ENCODE measurements around the gene PLXDC2.

Gene PLXDC2

DNA sequence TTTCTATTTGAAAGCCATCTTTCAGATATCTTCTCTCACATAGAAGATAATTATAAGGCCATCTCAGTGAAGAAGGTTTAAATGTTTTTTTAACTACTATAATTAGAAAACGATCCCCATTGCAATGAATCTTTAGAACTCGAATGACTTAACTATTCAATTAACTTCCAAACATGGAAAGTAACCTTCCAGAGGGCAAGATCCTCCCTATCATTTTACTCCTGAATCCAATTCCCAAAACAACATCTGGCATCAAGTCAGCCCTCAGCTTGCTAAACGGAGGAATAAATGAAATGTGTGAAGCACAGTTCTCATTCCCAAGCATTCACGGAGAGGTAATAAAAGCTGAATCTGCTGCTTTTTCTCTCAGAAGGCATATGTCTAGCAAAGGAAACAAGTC is 293.4 kb downstream of the PLXDC2 start:
- DNase-seq, result no peak

DNA sequence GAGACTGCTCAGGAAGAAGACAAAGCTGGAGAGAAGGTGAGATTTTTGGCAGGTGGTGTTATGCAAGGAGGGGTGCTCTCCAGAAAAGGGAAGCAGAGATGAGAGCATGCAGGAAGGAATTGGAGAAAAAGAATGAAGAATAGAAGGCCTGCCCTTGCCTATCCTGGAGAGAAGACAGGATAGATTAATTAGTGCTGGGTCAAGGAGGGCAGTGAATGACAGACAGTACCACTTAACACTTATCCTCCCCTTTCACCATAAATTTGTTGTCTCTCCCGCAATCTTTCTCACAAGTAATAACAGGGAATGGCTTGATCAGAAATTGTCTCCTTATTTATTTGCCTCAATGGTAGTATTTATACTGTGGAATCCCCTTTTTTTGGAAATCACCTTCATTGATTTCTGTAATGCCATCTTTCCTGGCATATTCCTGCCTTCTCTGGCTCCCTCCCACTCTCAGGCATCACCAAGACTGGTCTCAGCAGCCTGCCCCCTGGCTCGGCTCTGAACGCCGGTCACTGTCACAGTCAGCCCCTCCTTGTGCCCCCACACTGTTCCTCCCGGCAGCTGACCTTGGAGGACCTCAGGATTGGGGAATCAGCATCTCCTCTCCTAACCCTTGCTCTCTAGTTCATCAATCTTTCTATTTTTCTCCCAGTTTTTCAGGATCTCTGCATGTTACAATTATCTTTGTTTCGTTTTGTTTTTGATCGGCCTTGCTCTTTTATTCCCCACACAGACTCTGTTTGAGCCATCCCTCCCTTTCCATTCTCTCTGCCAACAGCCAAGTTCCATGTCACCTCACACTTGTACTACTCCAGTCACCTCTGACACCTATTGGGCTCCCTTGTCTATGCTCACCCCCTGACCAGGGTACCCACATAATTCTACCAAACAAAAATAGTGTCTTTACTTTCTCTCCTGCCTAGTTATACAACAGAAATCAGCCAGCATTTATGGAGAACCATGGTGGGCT is 294.2 kb downstream of the PLXDC2 start:
- DNase-seq, result peak in 25 of 51 donors; percentile 1 to 63 (median 30)

DNA sequence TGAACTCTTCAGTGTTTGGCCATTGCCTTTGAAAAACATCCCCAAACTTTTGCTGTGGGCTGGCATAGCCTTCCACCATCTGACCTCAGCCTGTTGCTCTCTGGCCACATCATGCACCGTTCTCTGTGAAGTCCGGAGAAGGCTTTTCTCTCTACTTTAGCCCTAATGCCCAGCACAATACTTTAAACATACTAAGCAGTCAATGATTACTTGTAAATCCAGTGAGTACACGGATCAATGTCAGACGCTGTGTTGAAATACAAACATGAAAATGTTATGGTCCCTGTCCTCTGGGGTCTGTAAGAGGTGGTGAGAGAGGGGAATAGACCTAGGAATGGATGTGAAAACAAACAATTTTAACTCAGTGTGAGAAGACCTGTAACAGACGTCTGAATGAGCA is 297.9 kb downstream of the PLXDC2 start:
- no peak for DNase-seq

DNA sequence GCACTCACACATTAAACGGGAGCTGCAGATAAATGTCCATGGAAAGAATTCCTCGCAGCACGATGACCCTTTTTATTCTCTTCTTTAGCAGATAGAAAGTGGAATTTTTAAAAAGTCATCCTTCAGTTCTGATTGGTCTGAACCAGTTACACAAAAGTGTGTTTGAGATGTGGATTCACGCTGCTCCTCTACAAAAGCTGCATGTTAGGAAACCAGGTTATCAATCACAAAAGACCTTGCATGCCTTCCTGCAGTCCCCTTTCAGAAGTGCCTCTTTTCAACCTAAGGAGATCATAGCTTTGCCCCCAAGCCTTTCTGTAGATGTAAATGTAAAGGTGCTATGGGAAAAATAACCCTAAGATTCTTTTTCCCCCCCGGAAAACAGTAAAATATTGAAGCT is 299.7 kb downstream of the PLXDC2 start:
- DNase-seq, result no peak

DNA sequence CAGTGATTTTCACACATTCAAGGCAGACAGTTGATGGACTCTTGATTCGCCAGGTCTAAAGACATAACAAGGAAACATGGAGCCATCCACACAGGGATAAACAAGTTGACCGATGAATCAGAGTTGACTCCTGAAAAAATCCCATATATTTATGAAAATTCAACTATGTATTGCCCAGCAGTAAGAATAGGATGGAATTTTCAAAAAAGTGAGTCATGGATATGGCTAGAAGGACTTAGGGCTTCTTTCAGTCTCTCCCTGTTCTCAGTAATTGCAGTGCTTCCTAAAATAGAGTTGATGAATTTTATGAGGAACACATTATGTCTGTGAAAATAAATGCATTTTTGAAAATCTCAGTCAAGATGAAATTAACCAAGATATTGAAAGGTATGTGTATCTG is 301.2 kb downstream of the PLXDC2 start:
- DNase-seq, result no peak

DNA sequence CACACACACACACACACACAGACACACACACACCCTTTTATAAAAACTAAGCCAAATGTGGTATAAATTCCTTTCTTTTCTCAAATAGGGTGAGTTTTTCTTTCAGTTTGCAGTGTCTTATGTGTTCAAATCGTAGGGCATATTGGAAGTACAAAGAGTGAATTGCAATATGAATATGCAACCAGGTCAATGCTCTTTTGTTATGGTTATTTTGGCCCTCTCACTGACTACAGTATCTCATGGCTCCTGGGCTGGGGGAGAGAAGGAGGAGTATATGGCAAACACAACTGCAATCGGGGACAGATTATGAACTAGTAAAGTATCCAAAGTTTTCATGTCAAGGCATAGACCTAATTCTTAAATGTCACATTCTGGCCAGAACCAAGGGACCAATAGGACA is 301.9 kb downstream of the PLXDC2 start:
- no peak for DNase-seq

DNA sequence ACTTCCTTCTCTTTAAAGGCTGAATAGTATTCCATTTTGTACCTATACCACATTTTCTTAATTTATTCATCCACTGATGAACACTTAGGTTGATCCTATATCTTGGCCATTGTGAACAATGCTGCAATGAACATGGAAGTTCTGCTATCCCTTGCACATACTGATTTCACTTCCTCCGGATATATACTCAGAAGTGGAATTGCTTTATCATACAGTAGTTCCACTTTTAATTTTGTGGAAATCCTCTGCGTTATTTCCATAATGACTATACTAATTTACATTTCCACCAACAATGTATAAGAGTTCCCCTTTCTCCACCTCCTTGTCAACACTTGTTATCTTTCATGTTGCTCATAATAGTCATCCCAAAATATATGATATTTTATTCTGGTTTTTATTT is 312.6 kb downstream of the PLXDC2 start:
- DNase-seq, result no peak

DNA sequence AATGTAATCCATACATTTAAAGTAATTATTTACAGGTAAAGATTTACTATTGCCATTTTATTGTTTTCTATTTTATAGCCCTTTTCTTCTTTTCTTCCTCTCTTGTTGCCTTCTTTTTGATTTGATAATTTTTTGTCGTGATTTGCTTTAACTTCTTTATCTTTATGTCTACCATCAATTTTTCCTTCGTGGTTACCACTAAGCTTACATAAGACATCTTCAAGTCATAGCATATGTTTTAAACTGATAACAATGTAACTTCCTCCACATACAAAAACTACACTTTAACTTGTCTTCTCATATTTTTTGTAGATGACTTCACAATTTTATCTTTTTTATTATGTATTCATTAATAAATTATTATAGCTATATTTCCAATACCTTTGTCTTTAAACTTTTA is 316.6 kb downstream of the PLXDC2 start:
- no peak for DNase-seq

DNA sequence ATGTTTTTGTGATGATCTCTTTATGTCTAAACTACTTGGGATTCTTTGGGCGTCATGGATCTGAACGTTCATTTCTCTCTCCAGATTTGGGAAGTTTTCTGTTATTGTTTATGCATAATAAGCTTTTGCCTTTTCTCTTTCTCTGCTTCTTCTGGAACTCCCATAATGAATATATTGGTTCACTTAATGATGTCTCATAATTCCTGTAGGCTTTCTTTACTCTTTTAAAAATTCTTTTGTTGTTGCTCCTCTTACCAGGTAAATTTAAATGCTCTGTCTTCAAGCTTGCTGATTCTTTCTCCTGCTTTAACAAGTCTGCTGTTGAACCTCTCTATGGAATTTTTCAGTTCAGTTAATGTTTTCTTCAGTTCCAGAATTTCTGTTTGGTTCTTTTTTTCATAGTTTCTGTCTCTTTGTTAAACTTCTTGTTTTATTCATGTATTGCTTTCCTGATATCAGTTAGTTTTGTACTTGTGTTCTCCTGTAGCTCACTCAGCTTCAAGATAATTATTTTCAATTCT is 317.5 kb downstream of the PLXDC2 start:
- no peak for DNase-seq

DNA sequence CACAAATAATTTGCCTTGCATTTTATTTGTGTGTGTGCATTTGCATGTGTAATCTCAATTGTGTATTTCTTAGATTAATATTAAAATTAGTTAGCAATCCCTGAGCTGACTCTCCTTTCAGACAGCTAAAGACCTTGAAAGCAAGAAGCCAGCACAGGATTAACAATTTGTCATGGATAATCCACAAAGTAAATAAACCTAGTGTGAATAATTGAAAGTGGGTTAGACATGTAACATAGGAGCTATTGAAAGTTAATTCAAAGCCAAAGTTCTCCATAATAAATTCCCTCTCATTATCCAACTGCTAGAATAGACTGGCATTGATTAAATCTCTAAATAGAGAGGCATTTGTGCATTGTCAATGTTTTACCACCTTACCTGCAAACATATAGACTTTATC is 326.1 kb downstream of the PLXDC2 start:
- no peak for DNase-seq

DNA sequence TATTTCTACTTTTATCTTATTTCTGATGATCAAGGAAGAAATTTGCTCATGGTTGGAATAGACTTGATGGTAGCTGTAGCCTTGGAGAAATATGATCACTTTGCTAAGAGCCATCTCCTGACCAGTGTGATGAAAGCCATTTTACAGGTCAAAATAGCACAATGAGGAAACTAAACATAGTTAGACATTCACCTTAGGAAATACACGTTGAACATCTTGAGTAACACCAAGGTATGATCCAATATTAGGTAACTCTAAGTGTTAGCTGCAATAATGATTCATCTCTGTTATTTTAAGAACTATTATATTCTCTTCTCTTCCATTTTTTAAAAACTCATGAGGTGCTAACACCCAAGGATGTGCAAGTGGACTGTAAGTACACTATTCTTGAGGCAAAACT is 328.0 kb downstream of the PLXDC2 start:
- DNase-seq, result no peak

DNA sequence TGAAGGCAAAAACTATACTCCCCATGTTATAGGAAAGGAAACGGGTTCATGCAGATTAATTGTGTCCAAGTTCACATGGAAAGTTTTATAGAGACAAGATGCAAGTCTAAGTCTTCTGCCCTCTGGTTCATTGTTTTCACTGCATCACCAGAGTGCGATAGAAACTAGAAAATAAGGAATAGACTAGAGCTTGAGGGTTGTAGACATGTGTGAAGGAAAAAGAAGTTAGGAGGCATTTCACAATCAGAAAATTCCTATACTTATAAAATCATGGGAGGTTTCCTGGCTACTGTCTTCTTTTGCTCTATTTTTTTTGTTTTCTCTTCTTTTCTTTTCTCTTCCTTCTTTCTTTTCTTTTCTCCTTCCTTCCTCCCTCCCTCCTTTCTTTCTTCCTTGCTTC is 329.8 kb downstream of the PLXDC2 start:
- no peak for DNase-seq

DNA sequence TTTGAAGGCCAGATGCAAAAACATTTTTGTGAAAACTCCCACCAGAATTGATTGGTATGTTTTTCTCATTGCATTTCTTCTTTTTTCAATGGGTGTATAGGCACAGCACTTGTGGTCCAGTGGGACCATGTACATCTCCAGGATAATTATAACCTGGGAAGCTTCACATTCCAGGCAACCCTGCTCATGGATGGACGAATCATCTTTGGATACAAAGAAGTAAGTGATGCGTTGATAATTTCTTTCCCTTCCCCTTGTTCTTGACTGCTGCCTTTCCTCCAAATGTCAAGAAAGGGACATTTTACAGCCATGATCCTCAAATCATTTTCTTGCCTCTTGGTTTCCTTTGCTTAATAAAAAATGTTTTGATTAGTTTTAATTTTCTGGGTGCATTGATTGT is 331.5 kb downstream of the PLXDC2 start:
- DNase-seq, result no peak

DNA sequence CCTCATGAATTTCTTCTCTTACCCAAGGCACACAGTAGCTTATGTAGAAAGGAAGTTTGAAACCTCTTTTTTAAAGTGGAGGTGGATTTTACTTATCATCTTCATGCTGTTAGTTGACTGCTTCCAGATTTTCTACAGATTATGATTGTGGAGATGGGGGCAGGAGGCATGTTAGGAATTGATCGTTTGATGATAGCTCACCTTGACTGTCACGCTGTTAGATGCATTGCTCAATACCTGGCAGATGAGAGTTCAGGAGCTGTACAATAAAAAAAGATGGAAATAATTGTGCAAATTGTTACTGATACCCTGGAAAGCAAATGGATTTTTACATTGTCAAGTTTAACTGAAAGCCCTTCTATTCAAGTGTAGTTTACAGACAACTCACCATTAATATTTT is 340.3 kb downstream of the PLXDC2 start:
- no peak for DNase-seq

DNA sequence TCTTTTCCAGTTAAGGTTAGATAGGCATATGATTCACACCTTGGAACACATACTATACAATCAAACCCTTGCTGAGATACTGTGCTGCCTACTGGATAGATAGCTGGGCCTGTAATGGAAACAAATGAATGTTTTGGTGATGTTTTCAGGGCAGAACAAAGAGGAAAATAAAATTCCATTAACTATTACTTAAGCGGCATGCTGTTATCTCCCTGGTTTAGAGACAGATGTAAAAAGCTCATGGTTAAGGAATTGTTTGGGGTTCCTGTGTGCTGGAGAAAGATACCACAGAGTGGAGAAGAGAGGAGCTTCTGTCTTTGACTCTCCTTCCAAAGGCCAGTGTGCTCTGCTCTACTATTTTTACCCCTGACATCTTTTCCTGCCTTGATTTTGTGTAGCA is 341.1 kb downstream of the PLXDC2 start:
- no peak for DNase-seq

DNA sequence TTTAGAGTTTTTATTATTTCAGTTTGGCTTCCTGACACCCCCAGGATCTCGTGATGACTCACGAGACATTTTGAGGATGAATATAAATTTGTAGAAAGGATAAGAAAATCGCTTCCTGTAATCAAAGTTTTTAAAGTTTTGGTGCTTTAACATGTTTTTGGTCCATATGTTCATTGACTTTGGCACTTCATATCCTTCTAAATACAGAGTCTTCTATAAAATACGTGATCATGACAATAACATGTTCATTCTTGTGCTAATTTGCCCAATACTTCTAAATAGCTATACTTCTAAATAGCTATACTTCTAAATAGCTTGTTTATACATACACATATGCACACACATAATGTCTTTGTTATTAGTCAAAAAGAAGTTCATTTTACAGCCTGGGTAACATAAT is 341.9 kb downstream of the PLXDC2 start:
- no peak for DNase-seq

DNA sequence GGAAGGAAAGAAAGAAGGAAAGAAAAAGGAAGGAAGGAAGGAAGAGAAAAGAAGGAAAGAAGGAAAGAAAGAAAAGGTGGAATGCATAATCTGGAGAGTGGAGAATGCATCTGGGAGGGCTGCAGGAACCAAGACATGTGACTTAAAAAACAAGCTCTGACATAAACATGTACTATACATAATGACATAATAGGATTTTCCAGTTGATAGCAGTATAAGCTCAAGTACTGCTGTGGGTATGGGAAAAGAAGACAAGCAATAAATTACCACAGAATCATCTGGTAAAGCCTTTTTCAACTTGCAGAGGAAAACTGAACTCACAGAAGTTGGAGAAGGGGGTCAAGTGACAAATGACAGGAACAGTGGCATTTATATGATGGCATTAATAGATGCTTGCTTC is 345.9 kb downstream of the PLXDC2 start:
- no peak for DNase-seq

DNA sequence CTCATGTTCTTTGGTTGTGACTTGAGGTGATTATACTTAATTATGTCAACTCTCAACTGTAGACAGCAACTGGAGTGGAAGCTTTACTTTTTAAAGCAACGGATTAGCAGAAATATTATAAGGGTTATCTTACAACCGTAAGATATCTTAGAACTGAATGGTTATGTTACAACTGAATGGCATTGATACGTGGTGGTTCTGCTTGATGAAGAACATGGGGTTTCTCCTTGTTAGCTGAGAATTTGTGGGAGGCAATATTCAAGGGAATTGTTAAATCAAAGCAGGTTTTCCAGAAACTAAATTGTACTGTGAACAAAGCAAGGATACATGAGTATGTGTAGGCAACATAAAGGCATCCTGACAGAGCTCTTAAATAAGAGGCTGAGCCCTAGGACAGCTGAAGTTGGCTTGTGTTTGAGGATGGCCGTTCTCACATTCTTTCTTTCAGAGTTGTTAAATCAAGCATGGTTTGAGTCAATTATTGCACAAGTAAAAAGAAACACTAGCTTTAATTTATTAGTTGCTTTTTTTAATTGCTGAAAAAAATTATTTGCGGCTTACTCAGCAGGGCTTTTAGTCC is 350.0 kb downstream of the PLXDC2 start:
- no peak for DNase-seq

DNA sequence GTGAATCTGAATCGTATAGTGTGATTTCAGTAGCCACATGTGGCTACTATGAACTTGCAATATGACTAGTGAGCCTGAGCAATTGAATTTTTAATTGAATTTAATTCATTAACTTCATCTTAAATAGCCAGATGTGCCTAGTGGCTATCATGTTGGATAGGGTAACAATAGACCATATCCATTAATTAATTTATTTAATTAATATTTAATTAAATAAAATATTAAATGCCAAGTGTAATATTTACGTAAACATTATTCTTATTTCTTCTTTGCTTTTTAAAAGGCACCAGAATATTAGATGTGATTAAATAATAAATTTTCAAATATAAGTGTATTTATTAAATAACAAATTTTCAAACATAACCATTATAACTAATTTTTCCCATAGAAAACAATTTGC is 354.4 kb downstream of the PLXDC2 start:
- DNase-seq, result no peak

DNA sequence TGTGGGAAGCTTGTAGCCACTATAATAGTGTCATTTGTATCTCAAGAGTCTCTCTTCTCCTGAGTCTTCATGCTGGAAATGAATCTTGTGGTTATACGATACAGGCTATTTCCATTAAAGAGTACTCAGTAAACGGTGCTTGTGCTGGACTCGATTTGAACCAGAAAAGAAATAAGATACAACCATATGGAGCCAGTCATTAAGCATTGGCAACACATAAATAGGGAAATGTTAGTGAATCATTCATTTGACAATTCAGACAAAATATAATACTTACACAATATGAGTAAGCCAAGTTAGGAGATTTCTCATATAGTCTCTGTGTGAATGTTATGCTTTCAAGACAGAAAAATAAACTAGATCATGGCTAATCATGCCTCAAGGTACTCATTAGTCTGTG is 356.8 kb downstream of the PLXDC2 start:
- DNase-seq, result no peak

DNA sequence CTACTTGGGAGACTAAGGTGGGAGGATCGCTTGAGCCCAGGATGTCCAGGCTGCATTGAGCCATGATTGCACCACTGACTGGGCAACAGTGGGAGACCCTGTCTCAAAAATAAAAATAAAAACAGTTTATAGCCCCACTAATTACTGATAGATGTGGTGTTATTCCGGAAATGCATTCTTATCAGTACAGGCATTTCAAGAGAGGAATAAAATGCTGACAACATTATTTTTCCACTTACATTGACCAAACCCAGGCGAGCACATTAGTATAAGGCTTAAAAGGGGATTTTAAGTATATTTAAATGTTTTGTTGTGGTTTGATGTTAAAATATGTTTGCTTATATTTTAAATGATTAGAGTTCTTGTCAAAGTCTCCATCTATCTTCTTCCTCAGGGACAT is 359.5 kb downstream of the PLXDC2 start:
- no peak for DNase-seq

DNA sequence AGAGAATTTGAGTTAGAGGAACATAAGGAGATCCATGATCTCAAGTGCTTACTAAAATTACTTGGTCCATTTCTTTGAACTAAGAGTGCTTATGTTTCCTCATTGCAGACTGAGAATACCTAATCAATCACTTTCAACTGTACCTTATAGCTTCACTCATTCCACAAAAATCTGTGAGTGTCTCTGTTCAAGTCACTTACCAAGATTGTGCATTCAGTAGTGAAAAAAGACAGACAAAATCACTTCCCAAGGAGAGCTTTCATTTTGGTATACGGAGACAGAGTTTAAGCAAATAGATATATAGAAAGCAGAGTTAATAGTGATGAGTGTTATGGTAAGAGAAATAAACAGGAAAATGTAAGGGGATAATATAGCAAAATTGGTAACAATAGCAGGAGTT is 364.5 kb downstream of the PLXDC2 start:
- no peak for DNase-seq

DNA sequence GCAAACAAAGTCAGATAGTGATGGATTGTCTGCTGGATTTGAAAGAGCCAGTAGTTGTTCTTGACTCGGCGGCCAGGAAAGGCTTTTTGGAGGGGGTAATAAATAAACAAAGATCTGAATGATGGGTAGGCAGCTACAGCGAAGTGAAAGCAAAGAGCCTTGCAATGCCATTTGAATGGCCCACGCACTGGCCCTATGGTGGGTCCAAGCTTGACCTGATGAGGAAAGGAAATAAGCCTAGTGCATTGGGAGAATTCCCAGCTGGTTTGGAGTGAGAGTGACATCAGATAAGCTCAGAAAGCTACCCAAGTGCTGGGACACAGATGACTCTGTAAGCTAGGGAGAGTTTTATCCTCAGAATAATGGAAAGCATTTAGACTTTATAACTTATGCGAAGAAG is 365.2 kb downstream of the PLXDC2 start:
- peak in 5 of 51 donors; percentile 2 to 24 (median 8) for DNase-seq

All from hypothalamus (tissue), 51 donors.